Measurements from ENCODE around the gene ZNF605.

Gene ZNF605

DNA sequence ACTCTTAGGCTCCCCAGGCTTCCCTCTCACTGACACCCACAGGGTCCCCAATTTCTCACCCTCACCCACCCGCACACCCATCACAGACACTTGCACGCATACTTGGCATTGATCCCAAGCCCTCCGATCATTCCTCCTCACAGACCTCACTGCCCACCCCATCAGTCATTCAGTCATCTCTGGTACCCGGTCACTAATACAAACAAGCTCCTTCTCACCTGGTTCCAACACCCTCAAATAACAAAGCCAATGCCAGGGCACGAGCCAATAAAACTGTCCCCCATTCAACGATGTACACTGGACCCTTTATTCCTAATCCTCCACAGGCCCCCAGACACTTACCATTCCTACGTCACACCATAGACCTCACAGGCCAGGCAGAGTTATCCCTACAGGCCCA is 2.3 kb downstream of the ZNF605 start:
- Mint-ChIP-seq H3K36me3 (peaks cover 20% of the 10 kb centered on the region), H3K27ac (no peak overlapping the region)

GRCh38 chr12:132953163-132953425 is 3.0 kb downstream of the ZNF605 start:
- DNase-seq (ENCODE audit: low spot score in 2 of 2) = no peak
- no peak overlapping the region for H3K27ac Mint-ChIP-seq

More for the DNA sequence above, 2.3 kb downstream of the ZNF605 start:
- Mint-ChIP-seq H3K9me3 (peaks cover 4% of the 10 kb centered on the region), H3K27me3 (no peaks in the 10 kb centered on the region), H3K4me3 (no peak overlapping the region), H3K4me1 (peaks cover 23% of the 10 kb centered on the region)
- DNase-seq (ENCODE audit: low spot score in 2 of 2) = no peak
- ATAC-seq (ENCODE audit: low read depth) = no peak

DNA sequence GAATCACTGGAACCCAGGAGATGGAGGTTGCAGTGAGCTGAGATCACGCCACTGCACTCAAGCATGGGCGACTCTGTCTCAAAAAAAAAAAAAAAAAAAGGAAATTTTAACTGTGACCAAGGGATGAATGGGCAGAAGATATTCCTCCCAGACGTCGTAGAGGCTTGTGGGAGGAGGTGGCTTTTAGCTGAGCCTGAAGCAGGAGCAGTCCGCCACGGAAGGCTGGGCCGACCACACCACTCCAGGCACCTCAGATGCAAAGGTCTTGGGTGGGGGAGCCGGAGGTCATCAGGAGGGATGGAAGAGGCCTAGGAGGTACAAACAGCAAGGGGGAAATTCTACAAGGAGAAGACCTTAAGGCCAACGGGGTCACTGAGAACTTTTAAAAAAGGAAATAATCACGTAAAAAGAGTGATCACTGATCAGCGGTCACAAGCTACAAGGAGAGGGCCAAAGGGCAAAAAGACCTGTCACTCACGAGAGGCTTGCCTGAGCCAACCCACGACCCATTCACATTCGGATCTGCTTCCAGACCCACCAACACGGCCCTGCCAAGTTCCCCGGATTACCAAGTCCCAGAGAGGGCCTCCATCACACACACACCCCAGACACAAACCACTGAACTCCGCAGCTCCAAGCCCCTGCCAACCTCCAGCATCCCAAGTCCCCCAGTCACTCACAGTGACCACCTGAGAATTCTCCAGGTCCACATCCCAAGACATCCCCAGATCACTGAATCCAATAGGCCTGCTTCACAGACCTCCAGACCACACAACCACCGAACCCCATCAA is 3.5 kb downstream of the ZNF605 start:
- DNase-seq (ENCODE audit: low spot score in 2 of 2) (no peak), ATAC-seq (ENCODE audit: low read depth) (no peak)
- no peak overlapping the region for H3K4me3 Mint-ChIP-seq
- H3K9me3 Mint-ChIP-seq = peaks cover 4% of the 10 kb centered on the region
- peaks cover 29% of the 10 kb centered on the region for H3K36me3 Mint-ChIP-seq
- H3K27ac Mint-ChIP-seq = no peak overlapping the region
- peaks cover 23% of the 10 kb centered on the region for H3K4me1 Mint-ChIP-seq
- H3K27me3 Mint-ChIP-seq = no peaks in the 10 kb centered on the region

More at GRCh38 chr12:132953163-132953425, 3.0 kb downstream of the ZNF605 start:
- Mint-ChIP-seq H3K9me3 (peaks cover 4% of the 10 kb centered on the region), H3K36me3 (peaks cover 27% of the 10 kb centered on the region), H3K4me3 (no peak overlapping the region), H3K27me3 (no peaks in the 10 kb centered on the region), H3K4me1 (peaks cover 23% of the 10 kb centered on the region)
- no peak for ATAC-seq (ENCODE audit: low read depth)

DNA sequence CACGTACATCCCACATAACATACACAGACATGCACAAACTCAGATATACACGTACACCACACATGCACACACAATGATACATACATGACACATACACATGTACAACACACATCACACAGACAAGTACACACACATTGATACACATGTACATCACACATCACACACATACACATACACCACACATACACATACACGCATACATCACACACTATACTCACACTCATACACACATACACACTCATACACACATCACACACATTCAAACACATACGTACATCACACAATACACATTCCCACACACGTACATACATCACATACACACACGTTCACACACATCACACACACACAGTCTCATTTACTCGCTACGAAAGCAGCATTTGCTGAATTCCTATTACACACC is 4.5 kb downstream of the ZNF605 start:
- no peaks in the 10 kb centered on the region for H3K27me3 Mint-ChIP-seq

DNA sequence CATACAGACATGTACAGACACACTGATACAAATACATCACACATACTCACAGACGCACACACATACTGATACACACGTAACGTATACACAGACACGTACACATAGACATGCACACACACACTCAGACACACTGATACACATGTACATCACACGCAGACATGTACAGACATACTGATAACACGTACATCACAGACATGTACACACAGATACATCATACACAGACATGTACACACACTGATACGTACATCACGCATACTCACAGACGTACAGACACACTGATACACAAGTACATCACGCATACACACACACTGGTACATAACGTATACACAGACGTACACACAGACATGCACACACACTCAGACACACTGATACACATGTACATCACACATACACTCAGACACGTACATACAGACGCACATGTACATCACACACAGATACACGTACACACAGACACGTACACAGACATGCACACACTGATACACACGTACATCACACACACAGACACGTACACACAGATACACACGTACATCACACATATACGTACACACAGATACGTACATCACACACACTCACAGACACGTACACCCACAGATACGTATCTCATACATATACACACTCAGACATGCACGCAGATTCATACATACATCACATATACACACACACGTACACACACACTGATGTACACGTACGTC is 5.1 kb downstream of the ZNF605 start:
- peaks cover 30% of the 10 kb centered on the region for H3K36me3 Mint-ChIP-seq
- H3K4me3 Mint-ChIP-seq = no peak overlapping the region
- H3K27ac Mint-ChIP-seq = no peak overlapping the region
- H3K9me3 Mint-ChIP-seq = peaks cover 6% of the 10 kb centered on the region
- ATAC-seq (ENCODE audit: low read depth) (no peak), DNase-seq (ENCODE audit: low spot score in 2 of 2) (no peak)
- peaks cover 18% of the 10 kb centered on the region for H3K4me1 Mint-ChIP-seq
- no peaks in the 10 kb centered on the region for H3K27me3 Mint-ChIP-seq

More for the DNA sequence above, 4.5 kb downstream of the ZNF605 start:
- H3K27ac Mint-ChIP-seq = no peak overlapping the region
- ATAC-seq (ENCODE audit: low read depth) (no peak), DNase-seq (ENCODE audit: low spot score in 2 of 2) (no peak)
- H3K36me3 Mint-ChIP-seq = peaks cover 29% of the 10 kb centered on the region
- H3K4me3 Mint-ChIP-seq = no peak overlapping the region
- peaks cover 22% of the 10 kb centered on the region for H3K4me1 Mint-ChIP-seq
- peaks cover 4% of the 10 kb centered on the region for H3K9me3 Mint-ChIP-seq

DNA sequence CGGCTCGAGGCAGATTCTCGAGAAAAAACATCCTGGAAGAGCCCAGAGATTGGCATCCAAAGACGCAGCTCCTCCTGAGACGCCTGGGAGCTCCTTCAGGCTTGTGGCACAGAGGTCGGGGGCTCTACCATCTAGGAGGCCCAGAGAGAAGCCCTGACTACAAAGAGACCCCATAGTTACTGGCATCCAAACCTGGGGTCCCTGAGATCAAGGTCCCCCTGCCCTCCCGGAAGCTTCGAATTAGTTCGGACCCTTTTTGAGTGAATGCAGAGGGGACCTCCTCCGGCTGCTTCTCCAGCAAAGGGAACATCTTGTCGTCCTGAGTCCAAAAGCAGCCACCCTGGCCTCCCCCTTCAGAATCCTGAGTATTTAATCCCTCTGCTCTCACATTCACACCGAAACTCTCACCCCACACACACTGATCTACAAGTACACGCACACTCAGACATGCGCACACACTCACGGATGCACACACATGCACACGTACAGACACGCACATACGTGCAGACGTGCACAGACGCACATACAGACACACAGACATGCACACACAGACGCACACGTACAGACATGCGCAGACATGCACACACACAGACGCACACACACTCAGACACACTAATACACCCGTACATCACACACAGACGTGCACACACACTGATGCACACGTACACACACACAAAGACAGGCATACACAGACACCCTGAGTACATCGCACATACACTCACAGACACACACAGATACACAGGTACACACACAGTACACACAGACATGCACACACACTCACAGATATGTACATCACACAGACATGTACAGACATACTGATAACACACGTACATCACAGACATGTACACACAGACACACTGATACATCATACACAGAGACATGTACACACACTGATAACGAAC is 5.9 kb downstream of the ZNF605 start:
- Mint-ChIP-seq H3K4me1 (peaks cover 16% of the 10 kb centered on the region), H3K36me3 (peaks cover 36% of the 10 kb centered on the region), H3K4me3 (no peak overlapping the region), H3K9me3 (peaks cover 6% of the 10 kb centered on the region), H3K27me3 (no peaks in the 10 kb centered on the region), H3K27ac (no peak overlapping the region)
- ATAC-seq (ENCODE audit: low read depth) = no peak
- no peak for DNase-seq (ENCODE audit: low spot score in 2 of 2)

DNA sequence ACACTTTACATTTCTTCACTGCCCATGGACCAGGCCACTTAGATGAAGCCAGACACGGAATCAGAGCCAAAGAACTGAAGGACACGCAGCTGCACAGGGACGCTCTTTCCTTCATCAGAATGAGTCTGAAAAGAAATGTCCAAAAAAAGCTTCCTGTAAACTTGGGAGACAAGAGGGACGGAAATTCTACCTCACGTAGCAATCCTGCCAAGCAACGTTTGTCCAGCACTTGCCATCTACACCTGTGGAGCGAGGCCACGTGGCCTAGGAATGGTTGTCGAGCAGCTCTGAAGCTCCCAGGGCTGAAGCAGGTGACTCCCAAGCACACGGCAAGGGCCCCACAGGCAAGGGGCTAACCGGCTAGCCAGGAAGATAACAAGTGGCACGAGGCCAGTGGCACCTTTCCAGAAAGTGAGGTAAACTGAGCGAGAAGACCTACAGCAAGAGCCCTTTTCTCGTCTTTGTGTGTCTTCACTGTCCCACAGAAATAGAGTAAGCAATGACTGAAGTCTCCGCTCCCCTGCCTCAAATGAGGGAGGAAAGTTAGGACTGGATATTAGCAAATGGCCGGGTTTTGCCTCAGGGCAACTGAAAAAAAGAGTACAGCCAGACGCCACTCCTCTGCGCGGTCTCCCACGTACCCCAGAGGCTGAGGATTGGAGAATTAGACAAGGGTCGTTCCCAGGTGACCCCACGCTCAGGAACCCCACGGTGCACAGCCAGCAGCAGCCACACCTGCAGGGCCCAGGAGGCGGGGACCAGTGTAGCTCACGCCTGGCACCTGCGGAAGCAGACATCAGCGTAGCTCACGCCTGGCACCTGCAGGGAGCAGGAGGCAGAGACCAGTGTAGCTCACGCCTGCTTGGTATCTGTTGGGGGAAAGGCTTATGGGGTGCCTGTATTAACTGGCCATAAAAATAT is 7.7 kb downstream of the ZNF605 start:
- Mint-ChIP-seq H3K27me3 (no peaks in the 10 kb centered on the region), H3K9me3 (peaks cover 2% of the 10 kb centered on the region), H3K4me3 (no peak overlapping the region), H3K27ac (no peak overlapping the region), H3K36me3 (peaks cover 43% of the 10 kb centered on the region), H3K4me1 (peaks cover 3% of the 10 kb centered on the region)
- DNase-seq (ENCODE audit: low spot score in 2 of 2) = no peak
- no peak for ATAC-seq (ENCODE audit: low read depth)

DNA sequence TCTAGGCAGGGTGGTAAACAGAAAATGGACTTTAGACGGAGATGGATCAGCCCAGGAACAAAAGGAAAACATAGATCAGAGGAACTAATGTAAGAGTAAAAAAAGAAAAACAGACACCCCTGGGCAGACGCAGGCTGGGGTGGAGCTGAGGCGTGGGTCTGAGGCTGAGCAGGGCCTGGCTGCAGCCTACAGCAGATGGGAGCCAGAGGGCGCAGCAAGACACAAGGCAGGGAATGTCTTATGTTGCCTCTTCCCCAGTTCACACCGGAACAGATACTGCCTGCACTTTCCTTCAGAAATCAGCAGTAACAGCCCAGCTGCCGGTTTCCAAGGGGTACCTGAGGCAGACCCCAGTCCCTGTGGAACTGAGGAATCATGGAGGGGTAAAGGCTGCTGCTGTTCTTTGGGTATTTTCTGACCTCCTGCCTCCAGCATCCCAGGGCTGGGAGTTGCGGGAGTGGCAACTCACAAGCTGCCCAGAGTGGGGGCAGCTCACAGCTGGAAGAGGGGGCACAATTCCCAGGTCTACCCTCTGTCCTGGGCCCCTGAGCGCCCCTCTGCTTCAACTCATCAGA is 9.8 kb downstream of the ZNF605 start:
- Mint-ChIP-seq H3K4me3 (no peak overlapping the region), H3K4me1 (peaks cover 2% of the 10 kb centered on the region), H3K9me3 (peaks cover 6% of the 10 kb centered on the region), H3K27ac (no peak overlapping the region), H3K27me3 (no peaks in the 10 kb centered on the region), H3K36me3 (peaks cover 50% of the 10 kb centered on the region)
- ATAC-seq (ENCODE audit: low read depth) (no peak), DNase-seq (ENCODE audit: low spot score in 2 of 2) (no peak)

- H3K27me3 Mint-ChIP-seq = no peaks in the 10 kb centered on the region
- peaks cover 53% of the 10 kb centered on the region for H3K36me3 Mint-ChIP-seq
Measured at GRCh38 chr12:132945806-132946205, 10.3 kb downstream of the ZNF605 start.

DNA sequence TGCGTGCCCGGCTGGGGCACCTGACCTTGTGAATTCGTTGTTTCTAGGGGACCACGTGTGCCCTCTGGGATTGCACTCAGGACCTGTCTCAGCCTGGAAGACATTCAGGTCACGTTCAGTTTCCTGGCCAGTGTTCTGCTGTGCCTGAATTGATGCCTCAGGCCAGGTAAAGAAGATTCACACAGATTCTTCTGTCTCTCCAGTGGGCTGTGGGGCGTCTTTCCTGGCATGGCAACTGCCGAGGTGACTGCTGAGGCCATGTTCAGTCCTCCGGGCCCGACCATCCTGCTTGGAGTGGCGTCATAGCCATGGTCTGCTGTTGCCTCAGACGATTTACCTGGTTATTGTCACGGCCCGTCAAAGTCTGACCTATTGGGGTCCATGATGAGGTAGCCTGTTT is 13.5 kb downstream of the ZNF605 start:
- Mint-ChIP-seq H3K27me3 (no peaks in the 10 kb centered on the region), H3K4me1 (no peaks in the 10 kb centered on the region), H3K36me3 (peaks cover 39% of the 10 kb centered on the region), H3K4me3 (no peak overlapping the region), H3K27ac (no peak overlapping the region), H3K9me3 (peaks cover 6% of the 10 kb centered on the region)
- no peak for DNase-seq (ENCODE audit: low spot score in 2 of 2)
- ATAC-seq (ENCODE audit: low read depth) = no peak

More at GRCh38 chr12:132945806-132946205, 10.3 kb downstream of the ZNF605 start:
- ATAC-seq (ENCODE audit: low read depth) (no peak), DNase-seq (ENCODE audit: low spot score in 2 of 2) (no peak)
- no peak overlapping the region for H3K27ac Mint-ChIP-seq
- H3K4me3 Mint-ChIP-seq = no peak overlapping the region
- H3K9me3 Mint-ChIP-seq = peaks cover 6% of the 10 kb centered on the region
- H3K4me1 Mint-ChIP-seq = peaks cover 2% of the 10 kb centered on the region

DNA sequence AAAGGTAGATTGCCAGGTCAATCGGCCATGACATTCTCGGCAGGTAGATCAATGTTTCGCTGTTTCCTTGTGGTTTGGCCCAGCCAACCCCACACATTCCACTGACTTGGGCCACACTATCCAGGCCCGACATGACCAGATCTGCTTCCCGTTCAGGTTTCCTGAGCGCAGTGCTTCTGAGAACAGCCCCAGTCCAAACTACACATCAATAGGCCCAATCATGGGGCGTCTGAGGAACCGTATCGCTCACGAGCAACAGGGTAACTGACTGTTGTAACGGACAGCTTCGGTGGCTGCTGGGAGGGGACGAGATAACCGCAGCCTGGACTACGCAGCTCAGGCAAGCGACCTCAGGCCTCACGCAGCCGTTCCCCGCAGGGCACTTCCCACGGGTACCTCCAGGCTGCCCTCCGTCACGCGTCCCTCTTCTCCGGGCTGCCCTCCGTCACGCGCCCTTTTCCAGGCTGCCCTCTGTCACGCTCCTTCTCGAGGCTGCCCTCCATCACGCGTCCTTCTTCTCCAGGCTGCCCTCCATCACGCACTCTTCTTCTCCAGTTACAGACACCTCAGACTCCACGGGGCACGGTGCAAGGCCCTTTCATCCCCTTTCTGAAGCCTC is 14.7 kb downstream of the ZNF605 start:
- no peak for DNase-seq (ENCODE audit: low spot score in 2 of 2)
- Mint-ChIP-seq H3K4me3 (no peak overlapping the region), H3K9me3 (peaks cover 6% of the 10 kb centered on the region), H3K4me1 (no peaks in the 10 kb centered on the region), H3K36me3 (peaks cover 39% of the 10 kb centered on the region), H3K27ac (no peak overlapping the region), H3K27me3 (no peaks in the 10 kb centered on the region)
- no peak for ATAC-seq (ENCODE audit: low read depth)

GRCh38 chr12:132940071-132940719 is 15.9 kb downstream of the ZNF605 start:
- ATAC-seq (ENCODE audit: low read depth) = no peak
- Mint-ChIP-seq H3K36me3 (peaks cover 35% of the 10 kb centered on the region), H3K9me3 (peaks cover 6% of the 10 kb centered on the region), H3K27me3 (no peaks in the 10 kb centered on the region), H3K4me1 (no peaks in the 10 kb centered on the region), H3K4me3 (no peak overlapping the region), H3K27ac (no peak overlapping the region)
- no peak for DNase-seq (ENCODE audit: low spot score in 2 of 2)

Measured in memory B cell (primary cell).